Panc1 (cell line): ENCODE data around the gene CCR1.

ENCODE experiments used
- CTCF ChIP-seq: fragments of 450-650 bp; IDR thresholded peaks from 2 replicates; pipeline ENCODE4 v1.5.1; 2017; ENCODE audit warnings: mild to moderate bottlenecking
- POLR2AphosphoS5 ChIP-seq: IDR thresholded peaks from 2 replicates; pipeline ENCODE4 v1.6.1; 2012; ENCODE audit warnings: mild to moderate bottlenecking, low read depth, low read length, moderate library complexity
- TCF7L2 ChIP-seq: IDR thresholded peaks from 2 replicates; pipeline ENCODE4 v1.6.1; 2011; ENCODE audit warnings: mild to moderate bottlenecking, low read depth, low read length, inconsistent platforms

- TF ChIP-seq CTCF, result no peak
- no peak for TF ChIP-seq POLR2AphosphoS5
- no peak for TF ChIP-seq TCF7L2
These were observed 14.7 kb downstream of the CCR1 start for GRCh38 chr3:46193436-46193835.
